Neural cell (in vitro differentiated cells): ENCODE data around the gene ZNF41. TPM values are rescaled to one million over a fixed set of nuclear protein-coding genes. Genes with fewer than 3 reads are reported as not detected.

Source experiments
- H2AFZ ChIP-seq: fragments of 200-600, 300-800 bp; sonication (generic), shearing (Covaris generic); 2 replicates; pipeline ENCODE4 v1.6.0; 2014; ENCODE audit warnings: low read depth, mild to moderate bottlenecking, antibody characterized with exemption, low read length, moderate library complexity
- H3F3A ChIP-seq: fragments of 200-600 bp; shearing (Covaris generic); 2 replicates; pipeline ENCODE4 v1.6.1; 2016; ENCODE audit warnings: mild to moderate bottlenecking, moderate library complexity, mixed read lengths, antibody characterized with exemption, low read length; ENCODE audit not compliant: insufficient read depth, poor library complexity, severe bottlenecking
- H3K27ac ChIP-seq: fragments of 200-600, 300-800 bp; sonication (generic), shearing (Covaris generic); 2 replicates; pipeline ENCODE4 v1.5.1; 2014; ENCODE audit warnings: mild to moderate bottlenecking, low read length, moderate library complexity
- H3K27me3 ChIP-seq: fragments of 300-800, 200-600 bp; sonication (generic), shearing (Covaris generic); 2 replicates; pipeline ENCODE4 v1.6.0; 2014; ENCODE audit warnings: mild to moderate bottlenecking, low read depth, low read length, moderate library complexity; ENCODE audit not compliant: insufficient read depth
- H3K36me3 ChIP-seq: fragments of 300-800, 200-600 bp; sonication (generic), shearing (Covaris generic); 2 replicates; pipeline ENCODE4 v1.5.1; 2014; ENCODE audit warnings: mild to moderate bottlenecking, antibody characterized with exemption, low read length, moderate library complexity; ENCODE audit not compliant: insufficient read depth
- H3K4me2 ChIP-seq: fragments of 300-800, 200-600 bp; sonication (generic), shearing (Covaris generic); 2 replicates; pipeline ENCODE4 v1.6.0; 2014; ENCODE audit warnings: mild to moderate bottlenecking, low read length
- H3K4me3 ChIP-seq: fragments of 300-800, 200-600 bp; sonication (generic), shearing (Covaris generic); 2 replicates; pipeline ENCODE4 v1.5.1; 2014; ENCODE audit warnings: mild to moderate bottlenecking, low read length, moderate library complexity
- H3K79me2 ChIP-seq: fragments of 200-600 bp; shearing (Covaris generic); replicated peaks from 2 replicates; pipeline ENCODE4 v1.6.0; 2014; ENCODE audit warnings: mild to moderate bottlenecking, low read length, moderate library complexity; ENCODE audit not compliant: insufficient read depth
- H3K9ac ChIP-seq: fragments of 300-800, 200-600 bp; sonication (generic), shearing (Covaris generic); 2 replicates; pipeline ENCODE4 v1.6.1; 2016; ENCODE audit warnings: mild to moderate bottlenecking, low read length, mixed read lengths
- H3K9me2 ChIP-seq: fragments of 200-600 bp; shearing (Covaris generic); 2 replicates; pipeline ENCODE4 v1.6.1; 2016; ENCODE audit warnings: mild to moderate bottlenecking, low read length, mixed read lengths; ENCODE audit not compliant: insufficient read depth
- H3K9me3 ChIP-seq: fragments of 200-600, 300-800 bp; sonication (generic), shearing (Covaris generic); 2 replicates; pipeline ENCODE4 v1.6.1; 2016; ENCODE audit warnings: mild to moderate bottlenecking, mixed run types, low read length, moderate library complexity, mixed read lengths
- H4K20me1 ChIP-seq: fragments of 200-600 bp; shearing (Covaris generic); 2 replicates; pipeline ENCODE4 v1.6.1; 2016; ENCODE audit warnings: mild to moderate bottlenecking, mixed run types; ENCODE audit not compliant: insufficient read depth
- EP300 ChIP-seq: fragments of 450-650 bp; conservative IDR thresholded peaks from 2 replicates; pipeline ENCODE4 v1.6.1; 2014; ENCODE audit warnings: antibody characterized with exemption, mild to moderate bottlenecking, moderate library complexity; ENCODE audit not compliant: poor library complexity, severe bottlenecking
- EZH2 ChIP-seq: fragments of 200-600, 300-800 bp; shearing (Covaris generic), sonication (generic); IDR thresholded peaks from 2 replicates; pipeline ENCODE4 v1.6.1; 2014; ENCODE audit warnings: antibody characterized with exemption, low read length, borderline replicate concordance, mild to moderate bottlenecking; ENCODE audit not compliant: insufficient read depth, poor library complexity, severe bottlenecking
- MXI1 ChIP-seq: fragments of 450-650 bp; conservative IDR thresholded peaks from 2 replicates; pipeline ENCODE4 v1.6.1; 2014; ENCODE audit warnings: antibody characterized with exemption, mild to moderate bottlenecking; ENCODE audit not compliant: poor library complexity, severe bottlenecking
- POLR2AphosphoS5 ChIP-seq: IDR thresholded peaks from 2 replicates; pipeline ENCODE4 v1.6.1; 2012
- RAD21 ChIP-seq: fragments of 450-650 bp; conservative IDR thresholded peaks from 2 replicates; pipeline ENCODE4 v1.6.1; 2014; ENCODE audit warnings: antibody characterized with exemption, mild to moderate bottlenecking, moderate library complexity
- REST ChIP-seq: IDR thresholded peaks from 2 replicates; pipeline ENCODE4 v1.6.1; 2012; ENCODE audit warnings: borderline replicate concordance
- SMC3 ChIP-seq: fragments of 450-650 bp; conservative IDR thresholded peaks from 2 replicates; pipeline ENCODE4 v1.6.1; 2014; ENCODE audit warnings: antibody characterized with exemption, mild to moderate bottlenecking, moderate library complexity; ENCODE audit not compliant: poor library complexity
- TAF1 ChIP-seq: IDR thresholded peaks from 2 replicates; pipeline ENCODE4 v1.6.1; 2012; ENCODE audit warnings: low read depth
- polyA minus RNA-seq: library from RNA; depleted of rRNA, polyadenylated mRNA; stranded (reverse); fragments of >200 nt; gene quantifications from 2 replicates; pipeline ENCODE4 v1.2.3, GENCODE V29; 2014
- polyA plus RNA-seq: library from polyadenylated mRNA; depleted of rRNA; stranded (reverse); fragments of >200 nt; gene quantifications from 2 replicates; pipeline ENCODE4 v1.2.3, GENCODE V29; 2014
- TF ChIP-seq, protein P1 (sequence below): fragments of 450-650 bp; IDR thresholded peaks from 2 replicates; pipeline ENCODE4 v1.5.1; 2014; ENCODE audit warnings: antibody characterized with exemption, mild to moderate bottlenecking, moderate library complexity; ENCODE audit not compliant: poor library complexity, severe bottlenecking

ZNF41 gene
- polyA plus RNA-seq (7.9 and 9.1 TPM in 2 replicates), polyA minus RNA-seq (12.9 and 14.2 TPM in 2 replicates)

DNA sequence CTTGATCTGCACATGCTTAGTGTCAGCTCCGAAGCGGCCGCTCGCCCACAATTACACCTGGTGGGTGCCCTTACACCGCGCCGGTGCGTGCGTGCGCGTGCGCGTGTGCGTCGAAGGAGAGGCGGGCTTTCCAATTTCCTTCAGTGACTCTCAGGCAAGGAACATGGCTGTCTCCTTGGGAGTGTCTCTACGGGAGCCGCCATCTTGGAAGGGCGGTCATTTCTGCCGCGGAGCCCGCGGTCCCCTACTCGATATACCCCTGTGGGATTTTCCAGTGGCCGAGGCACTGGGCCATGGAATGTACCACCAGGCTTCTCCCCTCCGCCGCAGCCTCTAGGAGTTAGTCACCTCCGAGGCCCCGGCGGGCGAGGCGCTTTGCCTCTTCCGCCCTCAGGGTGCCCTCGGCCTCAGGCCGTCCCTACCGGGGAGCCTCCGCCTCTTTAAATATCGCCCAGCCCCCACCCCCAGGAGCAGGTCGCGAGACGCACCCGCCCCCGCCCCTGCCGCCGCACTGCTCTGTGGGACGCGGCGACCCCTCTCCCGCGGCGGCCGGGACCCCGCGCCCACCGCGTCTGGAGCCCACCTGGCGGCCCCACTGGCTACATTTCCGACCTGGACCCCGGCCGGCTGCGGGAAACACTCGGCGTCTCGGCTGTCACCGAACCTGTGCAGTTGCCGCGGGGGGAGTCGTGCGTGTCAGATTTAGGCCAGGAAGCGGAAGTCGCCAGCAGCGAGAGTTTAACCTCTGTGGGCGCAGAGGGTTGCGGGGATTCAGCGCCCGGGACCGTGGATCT is at the start of gene ZNF41:
TSS of gene ZNF41 (minus strand) at position 711 of the 794 bp plus-strand sequence. CDS start 15,741 bp downstream, outside the sequence.
- Histone ChIP-seq H3K4me2 (peak within 1 kb of the TSS; percentile 68), H3F3A (no peaks in the 10 kb centered on the region), H3K27ac (peak within 1 kb of the TSS; percentile 79), H4K20me1 (no peaks in the 10 kb centered on the region), H3K9me2 (no peaks in the 10 kb centered on the region), H3K27me3 (no peaks in the 10 kb centered on the region), H3K79me2 (peaks cover 7% of the 10 kb centered on the region), H3K4me3 (peak within 1 kb of the TSS; percentile 72), H3K9ac (peak within 1 kb of the TSS; percentile 78), H3K9me3 (no peaks in the 10 kb centered on the region), H3K36me3 (no peaks in the 10 kb centered on the region), H2AFZ (no peak within 1 kb of the TSS)
- no peak for TF ChIP-seq TAF1
- TF ChIP-seq EZH2, result no peak
- TF ChIP-seq RAD21, result no peak
- peak; percentile 40 for TF ChIP-seq SMC3
- TF ChIP-seq POLR2AphosphoS5, result peak; percentile 65
- TF ChIP-seq, protein P1, sequence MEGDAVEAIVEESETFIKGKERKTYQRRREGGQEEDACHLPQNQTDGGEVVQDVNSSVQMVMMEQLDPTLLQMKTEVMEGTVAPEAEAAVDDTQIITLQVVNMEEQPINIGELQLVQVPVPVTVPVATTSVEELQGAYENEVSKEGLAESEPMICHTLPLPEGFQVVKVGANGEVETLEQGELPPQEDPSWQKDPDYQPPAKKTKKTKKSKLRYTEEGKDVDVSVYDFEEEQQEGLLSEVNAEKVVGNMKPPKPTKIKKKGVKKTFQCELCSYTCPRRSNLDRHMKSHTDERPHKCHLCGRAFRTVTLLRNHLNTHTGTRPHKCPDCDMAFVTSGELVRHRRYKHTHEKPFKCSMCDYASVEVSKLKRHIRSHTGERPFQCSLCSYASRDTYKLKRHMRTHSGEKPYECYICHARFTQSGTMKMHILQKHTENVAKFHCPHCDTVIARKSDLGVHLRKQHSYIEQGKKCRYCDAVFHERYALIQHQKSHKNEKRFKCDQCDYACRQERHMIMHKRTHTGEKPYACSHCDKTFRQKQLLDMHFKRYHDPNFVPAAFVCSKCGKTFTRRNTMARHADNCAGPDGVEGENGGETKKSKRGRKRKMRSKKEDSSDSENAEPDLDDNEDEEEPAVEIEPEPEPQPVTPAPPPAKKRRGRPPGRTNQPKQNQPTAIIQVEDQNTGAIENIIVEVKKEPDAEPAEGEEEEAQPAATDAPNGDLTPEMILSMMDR, result no peak
- TF ChIP-seq EP300, result no peak
- TF ChIP-seq MXI1, result peak; percentile 95
- TF ChIP-seq REST, result peak; percentile 35

- H3K9me3 ChIP-seq, result no peaks in the 10 kb centered on the region
- no peak overlapping the region for H3K9ac ChIP-seq
- H3K9me2 ChIP-seq, result no peaks in the 10 kb centered on the region
- no peak overlapping the region for H2AFZ ChIP-seq
- no peak overlapping the region for H3K4me2 ChIP-seq
- no peak overlapping the region for H3K4me3 ChIP-seq
- H3K36me3 ChIP-seq, result no peaks in the 10 kb centered on the region
- H4K20me1 ChIP-seq, result no peaks in the 10 kb centered on the region
- no peaks in the 10 kb centered on the region for H3F3A ChIP-seq
- no peak overlapping the region for H3K27ac ChIP-seq
- H3K79me2 ChIP-seq, result no peaks in the 10 kb centered on the region
- no peaks in the 10 kb centered on the region for H3K27me3 ChIP-seq
- TF ChIP-seq TAF1, result no peak
- no peak for TF ChIP-seq SMC3
- TF ChIP-seq RAD21, result no peak
- TF ChIP-seq MXI1, result no peak
- TF ChIP-seq EP300, result no peak
Observed at GRCh38 chrX:47530049-47530448, 47.0 kb upstream of the ZNF41 start.
